Astrocyte (in vitro differentiated cells and primary cell): ENCODE data around the gene KLHDC10. TPM values are rescaled to one million over a fixed set of nuclear protein-coding genes. Genes with fewer than 3 reads are reported as not detected.

Experiments
- DNase-seq: peaks from one replicate; pipeline ENCODE4 v3.0.0-alpha.2; 2010; ENCODE audit warnings: low read depth
- FAIRE-seq: peaks from 2 replicates; lab custom pipeline; 2011; peaks lifted over from hg19 to GRCh38; lab: Jason Lieb, UNC
- H2AFZ ChIP-seq: 2 replicates; pipeline ENCODE4 v1.6.0; 2012; ENCODE audit warnings: low read depth, low read length, inconsistent platforms
- H3K27ac ChIP-seq: 2 replicates; pipeline ENCODE4 v1.5.1; 2011; ENCODE audit warnings: low read depth, low read length, inconsistent platforms
- H3K27me3 ChIP-seq: 2 replicates; pipeline ENCODE4 v1.6.0; 2011; ENCODE audit warnings: low read length, inconsistent platforms; ENCODE audit not compliant: insufficient read depth
- H3K36me3 ChIP-seq: 2 replicates; pipeline ENCODE4 v1.5.1; 2011; ENCODE audit warnings: low read length, inconsistent platforms; ENCODE audit not compliant: insufficient read depth
- H3K4me1 ChIP-seq: 2 replicates; pipeline ENCODE4 v1.5.1; 2011; ENCODE audit warnings: low read length, inconsistent platforms; ENCODE audit not compliant: insufficient read depth
- H3K4me2 ChIP-seq: 2 replicates; pipeline ENCODE4 v1.6.0; 2012; ENCODE audit warnings: low read length, inconsistent platforms
- H3K4me3 ChIP-seq: 2 replicates; pipeline ENCODE4 v1.5.1; 2011; ENCODE audit warnings: low read depth, mild to moderate bottlenecking, low read length, inconsistent platforms; ENCODE audit not compliant: insufficient read depth
- H3K79me2 ChIP-seq: 2 replicates; pipeline ENCODE4 v1.6.0; 2012; ENCODE audit warnings: mild to moderate bottlenecking, low read length, inconsistent platforms; ENCODE audit not compliant: insufficient read depth
- H3K9ac ChIP-seq: 2 replicates; pipeline ENCODE4 v1.6.0; 2012; ENCODE audit warnings: mild to moderate bottlenecking, low read length, inconsistent platforms
- H3K9me3 ChIP-seq: 2 replicates; pipeline ENCODE4 v1.5.1; 2012; ENCODE audit warnings: low read depth, mild to moderate bottlenecking, low read length, inconsistent platforms; ENCODE audit not compliant: insufficient read depth
- H4K20me1 ChIP-seq: 2 replicates; pipeline ENCODE4 v1.6.0; 2012; ENCODE audit warnings: low read length, inconsistent platforms; ENCODE audit not compliant: insufficient read depth
- H3K27ac Mint-ChIP-seq: one replicate; pipeline ENCODE4 v1.8.0; 2021; ENCODE audit warnings: mild to moderate bottlenecking, mixed read lengths; ENCODE audit not compliant: unreplicated experiment
- H3K27me3 Mint-ChIP-seq: one replicate; pipeline ENCODE4 v1.8.0; 2021; ENCODE audit warnings: low read depth, mixed read lengths; ENCODE audit not compliant: unreplicated experiment
- H3K36me3 Mint-ChIP-seq: one replicate; pipeline ENCODE4 v1.8.0; 2021; ENCODE audit warnings: low read depth, mixed read lengths; ENCODE audit not compliant: unreplicated experiment
- H3K4me1 Mint-ChIP-seq: one replicate; pipeline ENCODE4 v1.8.0; 2021; ENCODE audit warnings: low read depth, mixed read lengths; ENCODE audit not compliant: unreplicated experiment
- H3K4me3 Mint-ChIP-seq: one replicate; pipeline ENCODE4 v1.8.0; 2021; ENCODE audit warnings: mild to moderate bottlenecking, moderate library complexity, mixed read lengths; ENCODE audit not compliant: unreplicated experiment
- H3K9me3 Mint-ChIP-seq: one replicate; pipeline ENCODE4 v1.8.0; 2021; ENCODE audit warnings: mild to moderate bottlenecking, mixed read lengths; ENCODE audit not compliant: unreplicated experiment
- EZH2 ChIP-seq: IDR thresholded peaks from 2 replicates; pipeline ENCODE4 v1.6.1; 2012; ENCODE audit warnings: mild to moderate bottlenecking, low read length, inconsistent platforms; ENCODE audit not compliant: insufficient read depth
- total RNA-seq: library from RNA; stranded (reverse); gene quantifications from 2 replicates; pipeline ENCODE4 v1.2.1, GENCODE V29; 2021
- TF ChIP-seq, protein P1 (sequence below): IDR thresholded peaks from 2 replicates; pipeline ENCODE4 v1.5.1; 2011; ENCODE audit warnings: low read depth, mild to moderate bottlenecking, inconsistent platforms, low read length, moderate library complexity; ENCODE audit not compliant: insufficient read depth

The KLHDC10 gene
- total RNA-seq, 1 donor from 2014 or later: 33.2 TPM

- Histone ChIP-seq H3K27ac (no peak overlapping the region), H3K4me3 (no peak overlapping the region), H3K36me3 (peaks cover 12% of the 10 kb centered on the region), H3K79me2 (no peaks in the 10 kb centered on the region), H3K4me2 (no peak overlapping the region), H3K9me3 (peaks cover 3% of the 10 kb centered on the region), H3K4me1 (no peaks in the 10 kb centered on the region), H4K20me1 (no peaks in the 10 kb centered on the region), H2AFZ (no peak overlapping the region), H3K27me3 (no peaks in the 10 kb centered on the region), H3K9ac (no peak overlapping the region)
- FAIRE-seq: no peak
- peaks cover 47% of the 10 kb centered on the region for H3K36me3 Mint-ChIP-seq
- no peaks in the 10 kb centered on the region for H3K27me3 Mint-ChIP-seq
- no peaks in the 10 kb centered on the region for H3K4me1 Mint-ChIP-seq
- H3K4me3 Mint-ChIP-seq: no peak overlapping the region
- H3K27ac Mint-ChIP-seq: no peak overlapping the region
- H3K9me3 Mint-ChIP-seq: peaks cover 8% of the 10 kb centered on the region
- TF ChIP-seq, protein P1, sequence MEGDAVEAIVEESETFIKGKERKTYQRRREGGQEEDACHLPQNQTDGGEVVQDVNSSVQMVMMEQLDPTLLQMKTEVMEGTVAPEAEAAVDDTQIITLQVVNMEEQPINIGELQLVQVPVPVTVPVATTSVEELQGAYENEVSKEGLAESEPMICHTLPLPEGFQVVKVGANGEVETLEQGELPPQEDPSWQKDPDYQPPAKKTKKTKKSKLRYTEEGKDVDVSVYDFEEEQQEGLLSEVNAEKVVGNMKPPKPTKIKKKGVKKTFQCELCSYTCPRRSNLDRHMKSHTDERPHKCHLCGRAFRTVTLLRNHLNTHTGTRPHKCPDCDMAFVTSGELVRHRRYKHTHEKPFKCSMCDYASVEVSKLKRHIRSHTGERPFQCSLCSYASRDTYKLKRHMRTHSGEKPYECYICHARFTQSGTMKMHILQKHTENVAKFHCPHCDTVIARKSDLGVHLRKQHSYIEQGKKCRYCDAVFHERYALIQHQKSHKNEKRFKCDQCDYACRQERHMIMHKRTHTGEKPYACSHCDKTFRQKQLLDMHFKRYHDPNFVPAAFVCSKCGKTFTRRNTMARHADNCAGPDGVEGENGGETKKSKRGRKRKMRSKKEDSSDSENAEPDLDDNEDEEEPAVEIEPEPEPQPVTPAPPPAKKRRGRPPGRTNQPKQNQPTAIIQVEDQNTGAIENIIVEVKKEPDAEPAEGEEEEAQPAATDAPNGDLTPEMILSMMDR: no peak
- no peak for TF ChIP-seq EZH2
- no peak for DNase-seq
These were observed 89.7 kb downstream of the KLHDC10 start for GRCh38 chr7:130160023-130160422.

- Mint-ChIP-seq H3K27ac (no peak overlapping the region), H3K9me3 (peaks cover 8% of the 10 kb centered on the region), H3K27me3 (no peaks in the 10 kb centered on the region), H3K36me3 (peaks cover 48% of the 10 kb centered on the region), H3K4me1 (no peaks in the 10 kb centered on the region), H3K4me3 (no peak overlapping the region)
- H3K27me3 ChIP-seq: no peaks in the 10 kb centered on the region
- no peak overlapping the region for H2AFZ ChIP-seq
- no peak overlapping the region for H3K4me2 ChIP-seq
- peaks cover 3% of the 10 kb centered on the region for H3K9me3 ChIP-seq
- FAIRE-seq (no peak), DNase-seq (no peak)
- no peak overlapping the region for H3K4me3 ChIP-seq
- no peaks in the 10 kb centered on the region for H3K4me1 ChIP-seq
- no peaks in the 10 kb centered on the region for H4K20me1 ChIP-seq
- peaks cover 14% of the 10 kb centered on the region for H3K36me3 ChIP-seq
- TF ChIP-seq, protein P1: no peak
- no peak for TF ChIP-seq EZH2
- H3K79me2 ChIP-seq: no peaks in the 10 kb centered on the region
- H3K9ac ChIP-seq: no peak overlapping the region
- no peak overlapping the region for H3K27ac ChIP-seq
These were observed 90.1 kb downstream of the KLHDC10 start for GRCh38 chr7:130160455-130160854.

DNA sequence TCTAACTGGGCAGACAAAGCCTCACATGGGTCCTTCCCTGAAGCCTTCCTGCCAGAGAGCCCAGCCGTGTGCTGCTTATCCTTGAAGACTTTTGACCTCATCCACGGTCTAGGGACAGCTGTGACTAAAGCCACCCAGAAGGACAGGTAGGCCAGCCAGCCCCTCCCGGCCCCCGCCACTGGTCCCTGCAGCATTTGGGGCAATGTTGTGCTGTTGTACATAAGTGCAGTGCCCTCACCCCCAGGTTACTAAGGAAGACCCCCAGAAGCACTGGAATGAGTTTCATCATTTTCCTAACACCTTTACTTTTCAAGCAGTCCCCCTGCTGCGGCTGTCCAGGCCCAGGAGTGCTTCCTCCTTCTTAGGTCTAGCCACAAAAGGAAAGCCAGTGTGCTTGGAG is 91.9 kb downstream of the KLHDC10 start:
- H3K9ac ChIP-seq: no peak overlapping the region
- H3K27me3 ChIP-seq: no peaks in the 10 kb centered on the region
- no peak overlapping the region for H3K27ac ChIP-seq
- no peak overlapping the region for H3K27ac Mint-ChIP-seq
- no peaks in the 10 kb centered on the region for H4K20me1 ChIP-seq
- TF ChIP-seq, protein P1: no peak
- H3K4me1 Mint-ChIP-seq: no peaks in the 10 kb centered on the region
- H3K9me3 Mint-ChIP-seq: peaks cover 8% of the 10 kb centered on the region
- FAIRE-seq: no peak
- H3K9me3 ChIP-seq: no peaks in the 10 kb centered on the region
- peaks cover 14% of the 10 kb centered on the region for H3K36me3 ChIP-seq
- no peaks in the 10 kb centered on the region for H3K4me1 ChIP-seq
- DNase-seq: no peak
- H3K36me3 Mint-ChIP-seq: peaks cover 43% of the 10 kb centered on the region
- no peak overlapping the region for H3K4me3 ChIP-seq
- H3K4me3 Mint-ChIP-seq: no peak overlapping the region
- H3K79me2 ChIP-seq: no peaks in the 10 kb centered on the region
- H3K27me3 Mint-ChIP-seq: no peaks in the 10 kb centered on the region
- H2AFZ ChIP-seq: no peak overlapping the region
- no peak overlapping the region for H3K4me2 ChIP-seq
